ENCODE data around the gene SNAI1. TPM values are rescaled to one million over a fixed set of nuclear protein-coding genes. Genes with fewer than 3 reads are reported as not detected.
A peak's percentile ranks its signal among the peaks of the same experiment; 100 is the strongest.

Gene SNAI1
- total and polyA plus RNA-seq, 12 donors, result 0.28 to 13.2 (median 8.4) TPM

- intact Hi-C loops (cut with DNase I), result no loop called here
- DNase-seq, result no peak
- H3K9me3 ChIP-seq (replicated peaks in 1 of 3), result no peaks in the 10 kb centered on the region
- H3K4me3 ChIP-seq, result no peak overlapping the region
- H3K4me1 ChIP-seq (replicated peaks in 1 of 2), result peaks cover 7 to 17% of the 10 kb centered on the region in 2 donors
- TF ChIP-seq POLR2A (IDR thresholded peaks at IDR 0.05), result no peak
- no peak for TF ChIP-seq CTCF (IDR thresholded peaks at IDR 0.05)
- no peak overlapping the region for H3K27ac ChIP-seq
- no peaks in the 10 kb centered on the region for H3K27me3 ChIP-seq
- WGBS, 4 donors, result 86 to 91% (median 87%) methylated on average over 10 to 11 of the region's 11 CpGs
- H3K36me3 ChIP-seq (replicated peaks in 1 of 2), result no peaks in the 10 kb centered on the region
Measured at GRCh38 chr20:49980140-49981008, 2.4 kb upstream of the SNAI1 start.

- 79 to 89% (median 85%) methylated on average over 22 to 23 of the region's 23 CpGs for WGBS, 4 donors
- Histone ChIP-seq H3K4me1 (replicated peaks in 1 of 2) (peaks cover 7 to 17% of the 10 kb centered on the region in 2 donors), H3K27me3 (no peaks in the 10 kb centered on the region), H3K27ac (peak overlapping the region in 1 of 5 donors; percentile 56), H3K9me3 (replicated peaks in 1 of 3) (no peaks in the 10 kb centered on the region), H3K36me3 (replicated peaks in 1 of 2) (no peaks in the 10 kb centered on the region), H3K4me3 (no peak overlapping the region)
- intact Hi-C loops (cut with DNase I), result no loop called here
- TF ChIP-seq CTCF (IDR thresholded peaks at IDR 0.05), result no peak
- no peak for TF ChIP-seq POLR2A (IDR thresholded peaks at IDR 0.05)
- DNase-seq, result no peak
Measured at GRCh38 chr20:49981218-49982071, 1.3 kb upstream of the SNAI1 start.

GRCh38 chr20:49982072-49982345 lies 771 bp upstream of the SNAI1 start:
- Histone ChIP-seq H3K36me3 (replicated peaks in 1 of 2) (no peaks in the 10 kb centered on the region), H3K4me1 (replicated peaks in 1 of 2) (peaks cover 7 to 20% of the 10 kb centered on the region in 2 donors), H3K27me3 (no peaks in the 10 kb centered on the region), H3K9me3 (replicated peaks in 1 of 3) (no peaks in the 10 kb centered on the region), H3K27ac (peak overlapping the region in 2 of 5 donors; percentile 26 to 56), H3K4me3 (peak overlapping the region in 1 of 4 donors; percentile 47)
- WGBS, 4 donors, result 26 to 40% (median 29%) methylated on average over 11 to 12 of the region's 12 CpGs
- TF ChIP-seq POLR2A (IDR thresholded peaks at IDR 0.05), result no peak
- TF ChIP-seq CTCF (IDR thresholded peaks at IDR 0.05), result no peak
- intact Hi-C loops (cut with DNase I), result no loop called here
- no peak for DNase-seq

- Histone ChIP-seq H3K4me1 (replicated peaks in 1 of 2) (peaks cover 7 to 20% of the 10 kb centered on the region in 2 donors), H3K4me3 (peak overlapping the region in 2 of 4 donors; percentile 37 to 47), H3K27ac (peak overlapping the region; percentile 11 to 94 (median 49)), H3K27me3 (no peaks in the 10 kb centered on the region), H3K9me3 (replicated peaks in 1 of 3) (no peaks in the 10 kb centered on the region), H3K36me3 (replicated peaks in 1 of 2) (no peaks in the 10 kb centered on the region)
- no peak for DNase-seq
- TF ChIP-seq POLR2A (IDR thresholded peaks at IDR 0.05), result no peak
- TF ChIP-seq CTCF (IDR thresholded peaks at IDR 0.05), result no peak
- intact Hi-C loops (cut with DNase I), result no loop called here
- WGBS, 4 donors, result 29 to 55% (median 48%) methylated on average over 10 to 24 of the region's 24 CpGs
Measured at GRCh38 chr20:49983123-49983847, 505 bp downstream of the SNAI1 start.
